Nephron (organoid): Measurements from ENCODE around the gene MUC20.
"Not testable (repeated sequence)": the region's sequence is repeated elsewhere in the genome, so short reads cannot be mapped to it uniquely, and the experiment has no call there.

ENCODE experiments used
- H3K27ac Mint-ChIP-seq, 3 experiments: 2 replicates each; pipeline ENCODE4 v1.8.0; 2020; ENCODE audit warnings: mixed read lengths in 3 of 3, mild to moderate bottlenecking in 2 of 3, moderate library complexity in 1 of 3
- H3K27me3 Mint-ChIP-seq: 2 replicates; pipeline ENCODE4 v1.8.0; 2021; ENCODE audit warnings: low read depth, mild to moderate bottlenecking, moderate library complexity, mixed read lengths
- H3K36me3 Mint-ChIP-seq: 2 replicates; pipeline ENCODE4 v1.8.0; 2020; ENCODE audit warnings: low read depth, mixed read lengths
- H3K4me1 Mint-ChIP-seq: 2 replicates; pipeline ENCODE4 v1.8.0; 2020; ENCODE audit warnings: mixed read lengths
- H3K4me3 Mint-ChIP-seq, 3 experiments: 2 replicates each; pipeline ENCODE4 v1.8.0; 2020; ENCODE audit warnings: mild to moderate bottlenecking in 3 of 3, mixed read lengths in 3 of 3, moderate library complexity in 2 of 3
- H3K9me3 Mint-ChIP-seq: 2 replicates; pipeline ENCODE4 v1.8.0; 2020; ENCODE audit warnings: mixed read lengths
- CTCF ChIP-seq, 3 experiments: fragments of 200-600 bp; sonication (generic); IDR thresholded peaks; one replicate each; pipeline ENCODE4 v1.5.0; 2021; ENCODE audit warnings: antibody characterized with exemption in 3 of 3; ENCODE audit not compliant: unreplicated experiment in 3 of 3

The MUC20 gene

GRCh38 chr3:195736866-195737490 is 16.2 kb downstream of the MUC20 start:
- no peak for TF ChIP-seq CTCF (IDR thresholded peaks at IDR 0.05; ENCODE audit: unreplicated experiment in 3 of 3)
- H3K9me3 Mint-ChIP-seq: no peaks in the 10 kb centered on the region

GRCh38 chr3:195737782-195738181 is 17.0 kb downstream of the MUC20 start:
- not testable (repeated sequence) for H3K9me3 Mint-ChIP-seq, H3K27ac Mint-ChIP-seq
- peaks cover 19% of the 10 kb centered on the region for H3K4me1 Mint-ChIP-seq

More at GRCh38 chr3:195736866-195737490, 16.2 kb downstream of the MUC20 start:
- Mint-ChIP-seq H3K4me3 (no peak overlapping the region), H3K27ac (no peak overlapping the region), H3K36me3 (peaks cover 5% of the 10 kb centered on the region), H3K27me3 (peaks cover 7% of the 10 kb centered on the region), H3K4me1 (peaks cover 22% of the 10 kb centered on the region)

GRCh38 chr3:195738274-195739044 is 17.7 kb downstream of the MUC20 start:
- H3K27me3 Mint-ChIP-seq: peaks cover 7% of the 10 kb centered on the region
- H3K36me3 Mint-ChIP-seq: peaks cover 5% of the 10 kb centered on the region
- H3K27ac Mint-ChIP-seq: no peak overlapping the region
- peaks cover 12% of the 10 kb centered on the region for H3K4me1 Mint-ChIP-seq
- no peak overlapping the region for H3K4me3 Mint-ChIP-seq
- no peaks in the 10 kb centered on the region for H3K9me3 Mint-ChIP-seq
- TF ChIP-seq CTCF (IDR thresholded peaks at IDR 0.05; ENCODE audit: unreplicated experiment in 3 of 3): no peak

More at GRCh38 chr3:195737782-195738181, 17.0 kb downstream of the MUC20 start:
- not testable (repeated sequence) for H3K4me3 Mint-ChIP-seq, H3K36me3 Mint-ChIP-seq, H3K27me3 Mint-ChIP-seq

GRCh38 chr3:195739561-195740111 is 18.9 kb downstream of the MUC20 start:
- H3K9me3 Mint-ChIP-seq: no peaks in the 10 kb centered on the region
- H3K36me3 Mint-ChIP-seq: peaks cover 5% of the 10 kb centered on the region
- H3K27ac Mint-ChIP-seq: no peak overlapping the region
- no peak for TF ChIP-seq CTCF (IDR thresholded peaks at IDR 0.05; ENCODE audit: unreplicated experiment in 3 of 3)
- H3K27me3 Mint-ChIP-seq: peaks cover 10% of the 10 kb centered on the region
- no peak overlapping the region for H3K4me3 Mint-ChIP-seq
- H3K4me1 Mint-ChIP-seq: peaks cover 9% of the 10 kb centered on the region

GRCh38 chr3:195744437-195744836 is 23.7 kb downstream of the MUC20 start:
- no peaks in the 10 kb centered on the region for H3K36me3 Mint-ChIP-seq
- H3K27ac Mint-ChIP-seq: no peak overlapping the region
- no peaks in the 10 kb centered on the region for H3K4me1 Mint-ChIP-seq
- no peak overlapping the region for H3K4me3 Mint-ChIP-seq
- H3K9me3 Mint-ChIP-seq: no peaks in the 10 kb centered on the region
- peaks cover 35% of the 10 kb centered on the region for H3K27me3 Mint-ChIP-seq
- TF ChIP-seq CTCF (IDR thresholded peaks at IDR 0.05; ENCODE audit: unreplicated experiment in 3 of 3): no peak

GRCh38 chr3:195746346-195746745 is 25.6 kb downstream of the MUC20 start:
- Mint-ChIP-seq H3K27ac (no peak overlapping the region), H3K4me1 (no peaks in the 10 kb centered on the region), H3K36me3 (no peaks in the 10 kb centered on the region), H3K27me3 (peaks cover 35% of the 10 kb centered on the region), H3K9me3 (no peaks in the 10 kb centered on the region), H3K4me3 (no peak overlapping the region)
- no peak for TF ChIP-seq CTCF (IDR thresholded peaks at IDR 0.05; ENCODE audit: unreplicated experiment in 3 of 3)
